ENCODE measurements around the gene ASB18. TPM values are rescaled to one million over a fixed set of nuclear protein-coding genes. Genes with fewer than 3 reads are reported as not detected.
A peak's percentile ranks its signal among the peaks of the same experiment; 100 is the strongest.

Gene ASB18
- total RNA-seq, 1 experiment from 2014 or later = 0.46 TPM

- ChIA-PET CTCF (interaction anchor here (0.7 to 0.9 kb wide), 2 partner anchors 142 to 231 kb away, joined by 3 read pairs; no protein-coding TSS in a partner anchor), POLR2A (ENCODE audit: unreplicated experiment) (interaction anchor here (0.5 to 0.6 kb wide), 2 partner anchors 108 to 414 kb away, joined by 3 to 6 read pairs; no protein-coding TSS in a partner anchor)
- H3K27ac ChIP-seq = no peak overlapping the region
- H2AFZ ChIP-seq = no peak overlapping the region
- H3K36me3 ChIP-seq (ENCODE audit: low read depth) = no peaks in the 10 kb centered on the region
- H3K27me3 ChIP-seq (ENCODE audit: insufficient read depth, low read depth) = no peaks in the 10 kb centered on the region
- no peak for DNase-seq
- intact Hi-C loops (cut with micrococcal nuclease; ENCODE audit: unreplicated experiment) = no loop called here
- H3K9me3 ChIP-seq (ENCODE audit: insufficient read depth, low read depth) = no peaks in the 10 kb centered on the region
- H3K9me2 ChIP-seq (ENCODE audit: insufficient read depth) = no peaks in the 10 kb centered on the region
- H4K20me1 ChIP-seq (ENCODE audit: insufficient read depth) = no peaks in the 10 kb centered on the region
- no peak overlapping the region for H3K4me3 ChIP-seq
- TF ChIP-seq CTCF (conservative IDR thresholded peaks at IDR 0.05) (peak; percentile 60), EZH2 (IDR thresholded peaks at IDR 0.05; ENCODE audit: low read depth) (no peak)
- no peaks in the 10 kb centered on the region for H3K79me2 ChIP-seq (ENCODE audit: low read depth)
- no TSS peak for BruUV-seq (replicated peaks)
- peaks cover 13% of the 10 kb centered on the region for H3K4me1 ChIP-seq (replicated peaks; ENCODE audit: insufficient read depth)
- H3F3A ChIP-seq (ENCODE audit: insufficient read depth, low read depth) = peaks cover 32% of the 10 kb centered on the region
- H3K4me2 ChIP-seq = no peak overlapping the region
These were observed 87.8 kb downstream of the ASB18 start for GRCh38 chr2:236176417-236176816.

- POLR2A ChIA-PET (ENCODE audit: unreplicated experiment) = interaction anchor here (0.5 to 0.8 kb wide), 4 partner anchors 31 to 414 kb away, joined by 3 to 14 read pairs (median 5); no protein-coding TSS in a partner anchor
- BruUV-seq (replicated peaks) = no TSS peak
These were observed 88.6 kb downstream of the ASB18 start for GRCh38 chr2:236175548-236176150.

More at GRCh38 chr2:236175548-236176150, 88.6 kb downstream of the ASB18 start:
- no peaks in the 10 kb centered on the region for H4K20me1 ChIP-seq (ENCODE audit: insufficient read depth)
- no peaks in the 10 kb centered on the region for H3K79me2 ChIP-seq (ENCODE audit: low read depth)
- H3K4me2 ChIP-seq = no peak overlapping the region
- no peaks in the 10 kb centered on the region for H3K36me3 ChIP-seq (ENCODE audit: low read depth)
- CTCF ChIA-PET = interaction anchor here (0.7 to 1.4 kb wide), 3 partner anchors 142 to 396 kb away, joined by 3 to 5 read pairs (median 3); no protein-coding TSS in a partner anchor
- H3K9me2 ChIP-seq (ENCODE audit: insufficient read depth) = no peaks in the 10 kb centered on the region
- no peaks in the 10 kb centered on the region for H3K27me3 ChIP-seq (ENCODE audit: insufficient read depth, low read depth)
- DNase-seq = no peak
- intact Hi-C loops (cut with micrococcal nuclease; ENCODE audit: unreplicated experiment) = no loop called here
- H3K4me3 ChIP-seq = no peak overlapping the region
- no peaks in the 10 kb centered on the region for H3K9me3 ChIP-seq (ENCODE audit: insufficient read depth, low read depth)
- H2AFZ ChIP-seq = no peak overlapping the region
- peaks cover 12% of the 10 kb centered on the region for H3K4me1 ChIP-seq (replicated peaks; ENCODE audit: insufficient read depth)
- TF ChIP-seq CTCF (conservative IDR thresholded peaks at IDR 0.05) (no peak), EZH2 (IDR thresholded peaks at IDR 0.05; ENCODE audit: low read depth) (no peak)
- peaks cover 32% of the 10 kb centered on the region for H3F3A ChIP-seq (ENCODE audit: insufficient read depth, low read depth)
- no peak overlapping the region for H3K27ac ChIP-seq
